Activated CD8-positive, alpha-beta memory T cell treated with anti-CD3 and anti-CD28 coated beads for 48 hours (primary cell): ENCODE results near the gene SMARCD1.
"Not testable (repeated sequence)": the region's sequence is repeated elsewhere in the genome, so short reads cannot be mapped to it uniquely, and the experiment has no call there.

ENCODE experiments used
- DNase-seq, 3 experiments: peaks; one replicate each; pipeline ENCODE4 v3.0.0-alpha.2; 2020; ENCODE audit warnings: low read depth in 2 of 3, low spot score in 2 of 3

Gene SMARCD1

GRCh38 chr12:50132505-50133135 is 47.5 kb downstream of the SMARCD1 start:
- no peak for DNase-seq

- no peak for DNase-seq
These were observed 57.9 kb downstream of the SMARCD1 start for GRCh38 chr12:50142993-50143392.

DNA sequence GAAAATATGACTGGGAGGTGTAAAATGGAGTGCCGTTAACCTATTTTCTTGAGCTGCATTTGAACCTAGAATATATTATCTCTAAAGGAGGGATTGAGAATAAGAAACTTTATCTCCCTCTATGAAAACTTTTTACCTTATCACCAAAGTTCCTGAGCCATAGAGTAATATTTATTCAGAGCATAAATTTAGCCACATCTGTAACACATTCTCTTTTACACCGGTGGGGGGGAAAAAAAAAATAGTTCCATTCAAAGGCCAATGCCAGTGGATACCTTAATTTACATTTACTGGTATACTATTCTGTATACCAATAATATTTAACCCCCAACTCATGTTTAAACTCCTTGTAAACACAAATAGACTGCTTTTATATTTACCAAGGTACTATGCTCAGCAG is 60.3 kb downstream of the SMARCD1 start:
- no peak for DNase-seq

DNA sequence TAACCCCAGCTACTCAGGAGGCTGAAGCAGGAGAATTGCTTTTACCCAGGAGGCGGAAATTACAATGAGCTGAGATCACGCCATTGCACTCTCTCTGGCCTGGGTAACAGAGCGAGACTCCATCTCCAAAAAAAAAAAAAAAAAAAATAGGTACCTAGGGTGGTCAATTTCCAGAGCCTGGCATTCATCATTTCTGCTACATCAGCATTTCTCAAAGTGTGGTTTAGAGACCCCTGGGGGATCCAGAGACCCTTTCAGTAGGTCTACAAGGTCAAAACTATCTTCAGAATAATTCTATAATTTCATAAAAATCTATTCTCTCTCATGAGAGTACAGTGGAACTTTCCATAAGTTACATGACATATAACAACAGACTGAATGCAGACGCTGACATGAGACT is 62.1 kb downstream of the SMARCD1 start:
- DNase-seq, result no peak

- DNase-seq, result not testable (repeated sequence)
These were observed 62.9 kb downstream of the SMARCD1 start for GRCh38 chr12:50148011-50148410.

DNA sequence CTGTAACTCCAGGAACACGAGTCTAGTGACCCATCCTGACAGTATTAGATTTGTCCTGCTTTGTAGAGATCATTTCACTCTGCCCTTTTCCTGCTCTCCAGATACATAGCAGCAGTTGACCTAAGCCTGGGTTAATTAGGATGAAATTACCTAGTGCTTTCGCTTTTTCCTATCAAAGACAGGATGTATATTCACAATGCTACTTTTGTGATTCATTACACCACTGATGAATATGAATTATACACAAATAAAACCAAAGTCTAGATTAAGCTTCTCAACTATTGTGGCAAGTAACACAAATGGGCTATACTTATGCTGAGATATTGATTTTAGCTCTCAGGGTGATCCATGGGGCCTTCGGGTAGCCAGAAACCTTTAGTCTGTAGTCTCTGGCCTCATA is 64.2 kb downstream of the SMARCD1 start:
- no peak for DNase-seq
